ENCODE data around the gene NKX2-2.
"Not testable (repeated sequence)": the region's sequence is repeated elsewhere in the genome, so short reads cannot be mapped to it uniquely, and the experiment has no call there.

NKX2-2 gene

DNA sequence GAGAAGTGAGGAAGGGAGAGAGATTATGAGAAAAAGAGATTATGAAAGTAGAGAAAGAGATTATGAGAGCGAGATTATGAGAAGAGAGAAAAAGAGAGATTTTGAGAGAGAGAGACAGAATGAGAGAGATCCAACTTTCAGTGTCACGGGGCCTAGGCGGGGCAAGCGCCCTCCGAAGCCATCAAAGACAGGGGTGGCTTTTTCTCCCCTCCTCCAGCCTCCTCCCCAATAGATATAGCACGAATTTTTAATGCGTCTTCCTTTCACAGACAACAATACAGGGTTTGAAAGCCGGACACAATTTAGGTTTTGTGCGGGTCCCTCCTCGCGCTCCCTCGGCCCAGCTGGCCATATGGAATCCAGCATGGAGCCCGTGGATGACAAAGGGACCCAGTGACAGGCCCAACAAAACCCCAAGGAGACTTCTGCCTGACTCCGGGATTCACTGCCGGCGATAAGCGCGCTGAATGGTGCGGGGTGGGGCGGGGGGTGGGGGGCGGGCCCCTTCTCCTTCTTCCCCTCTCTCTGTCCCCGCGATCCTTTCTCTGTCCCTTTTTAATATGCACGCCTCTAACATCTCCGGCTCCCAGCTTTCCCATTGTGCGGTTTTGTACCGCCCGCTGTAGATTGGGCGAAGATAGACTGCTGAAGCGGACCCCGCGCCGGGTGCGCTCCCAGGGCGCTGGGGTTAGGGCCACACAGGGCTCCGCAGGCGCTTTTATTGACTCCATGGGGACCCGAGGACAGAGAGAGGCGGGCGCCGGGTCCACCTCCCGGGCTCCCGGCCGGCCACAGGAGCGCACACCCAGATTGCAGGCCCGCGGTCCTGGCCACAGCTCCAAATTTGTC lies 5.4 kb downstream of the NKX2-2 start:
- no peak for DNase-seq (ENCODE audit: low spot score)

DNA sequence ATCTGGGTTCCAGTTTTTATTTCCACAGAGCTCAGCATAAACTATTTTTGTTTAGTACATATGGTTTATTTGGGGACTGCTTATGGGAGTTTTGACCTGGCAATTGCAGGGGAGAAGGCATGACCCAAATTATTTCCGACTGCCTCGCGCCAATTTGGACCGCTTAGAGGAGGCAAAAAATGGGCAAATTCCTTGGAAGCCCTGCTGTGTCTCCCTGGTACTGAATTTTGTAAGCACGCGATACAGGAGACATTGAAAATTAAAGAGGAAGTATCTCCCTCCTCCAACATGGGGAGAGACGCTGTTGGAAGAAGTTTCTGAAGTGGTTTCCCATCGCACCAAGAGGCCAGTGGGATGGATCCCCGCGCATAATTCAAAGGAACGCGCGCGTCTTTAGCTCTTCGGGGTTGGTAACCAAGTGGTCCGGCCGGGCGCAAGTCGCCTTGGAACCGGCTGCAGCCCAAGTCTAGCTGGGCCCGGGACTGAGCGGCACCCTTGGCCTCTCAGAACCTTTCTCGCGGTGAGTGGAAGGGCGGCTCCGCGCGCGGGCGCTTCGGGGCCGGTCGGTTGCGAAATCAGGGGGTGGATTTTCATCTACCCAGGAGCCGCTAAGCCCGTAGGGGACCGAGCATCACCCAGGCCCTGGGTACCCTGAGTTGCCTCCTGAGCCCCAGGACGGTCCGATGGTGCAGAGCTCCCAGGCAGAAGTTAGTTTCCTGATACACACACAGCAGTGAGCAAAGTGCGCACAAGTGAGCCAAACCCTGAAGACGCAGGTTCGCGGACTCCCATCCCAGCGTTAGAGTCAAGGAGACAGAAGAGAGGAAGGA lies 6.2 kb downstream of the NKX2-2 start:
- no peak for DNase-seq (ENCODE audit: low spot score)

DNA sequence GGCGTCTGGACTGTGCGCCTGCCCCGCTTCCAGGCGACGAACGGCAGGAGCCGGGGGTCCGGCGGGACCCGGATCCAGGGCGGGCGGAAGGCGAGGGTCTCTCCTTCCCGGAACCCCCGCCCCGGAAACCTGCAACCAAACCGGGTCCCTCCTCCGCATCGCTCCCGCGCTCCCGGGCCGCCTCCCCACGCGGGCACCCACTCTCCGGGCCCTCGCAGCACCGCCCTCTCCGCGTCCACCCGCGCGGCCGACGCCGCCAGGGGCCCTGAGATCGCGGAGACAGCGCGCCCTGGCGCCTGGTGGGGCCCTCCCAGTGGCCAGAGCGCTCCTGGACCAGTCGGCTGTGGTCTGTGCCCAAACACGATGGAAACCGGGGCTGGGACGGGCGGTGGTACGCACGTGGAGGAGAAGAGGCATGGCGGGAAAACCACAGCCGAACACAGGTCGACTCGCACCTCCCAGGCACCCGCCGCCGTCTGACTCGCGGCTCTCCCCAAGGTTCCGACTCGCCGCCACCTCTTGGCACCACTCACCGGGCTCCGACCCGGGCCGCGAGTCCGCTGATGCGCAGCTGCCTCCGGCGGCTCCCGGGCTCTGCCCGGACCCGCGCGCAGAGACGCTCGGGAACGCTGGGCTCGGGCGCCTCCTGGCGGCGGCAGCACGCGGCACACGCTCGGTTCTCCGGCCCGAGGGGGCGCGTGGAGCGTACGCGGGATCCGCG lies 7.9 kb downstream of the NKX2-2 start:
- peak; percentile 72 for DNase-seq (ENCODE audit: low spot score)

DNA sequence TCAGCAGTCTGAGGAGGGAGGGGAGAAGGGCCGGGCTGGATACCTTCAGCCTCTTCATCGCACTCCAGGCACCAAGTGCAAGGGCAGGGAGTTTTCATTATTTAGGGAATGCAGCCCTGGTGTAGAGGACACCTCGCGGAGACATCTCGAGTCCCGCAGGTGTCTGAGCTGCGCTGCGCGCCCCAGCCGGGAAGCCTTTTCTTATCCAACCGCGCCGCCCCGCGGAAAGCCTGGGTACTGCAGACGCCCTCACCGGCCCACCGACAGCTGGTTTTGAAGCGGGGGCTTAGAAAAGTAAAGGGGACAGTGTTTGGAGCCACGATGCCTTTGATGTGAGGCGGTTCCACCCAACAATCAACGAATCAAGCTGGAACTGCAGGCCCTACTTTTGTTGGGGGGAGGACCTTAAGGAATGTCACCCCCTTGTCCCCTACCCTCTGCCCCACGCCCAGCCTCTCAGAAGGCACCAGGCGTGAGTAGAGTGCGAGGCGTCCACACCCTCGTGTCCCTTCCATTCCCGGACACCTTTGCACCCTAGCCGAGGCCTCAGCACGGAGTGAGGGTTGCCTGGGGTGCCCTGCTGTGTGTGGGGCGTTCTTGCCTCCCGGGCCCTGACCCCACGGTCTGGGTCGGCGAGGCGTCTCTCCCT lies 8.6 kb downstream of the NKX2-2 start:
- peak; percentile 54 for DNase-seq (ENCODE audit: low spot score)

DNA sequence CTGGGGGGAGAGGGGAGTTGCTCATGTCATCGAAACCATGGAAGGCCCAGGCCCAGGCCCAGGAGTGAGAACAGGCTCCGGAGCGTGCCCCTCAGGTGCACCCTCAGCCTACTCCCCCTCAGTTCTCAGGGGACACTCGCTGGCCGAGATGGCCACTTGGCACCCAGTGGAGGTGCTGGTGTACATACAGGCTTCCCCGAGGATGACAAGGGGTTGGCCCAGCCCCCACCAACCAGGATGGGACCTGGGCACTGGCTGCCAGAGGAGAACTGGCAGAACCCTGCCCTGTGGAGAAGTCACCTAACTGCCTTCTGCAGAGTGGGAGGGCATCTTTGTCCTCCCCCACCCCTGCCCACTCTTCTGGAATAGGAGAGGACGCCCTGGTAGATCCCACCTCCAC lies 9.5 kb downstream of the NKX2-2 start:
- no peak for DNase-seq (ENCODE audit: low spot score)

DNA sequence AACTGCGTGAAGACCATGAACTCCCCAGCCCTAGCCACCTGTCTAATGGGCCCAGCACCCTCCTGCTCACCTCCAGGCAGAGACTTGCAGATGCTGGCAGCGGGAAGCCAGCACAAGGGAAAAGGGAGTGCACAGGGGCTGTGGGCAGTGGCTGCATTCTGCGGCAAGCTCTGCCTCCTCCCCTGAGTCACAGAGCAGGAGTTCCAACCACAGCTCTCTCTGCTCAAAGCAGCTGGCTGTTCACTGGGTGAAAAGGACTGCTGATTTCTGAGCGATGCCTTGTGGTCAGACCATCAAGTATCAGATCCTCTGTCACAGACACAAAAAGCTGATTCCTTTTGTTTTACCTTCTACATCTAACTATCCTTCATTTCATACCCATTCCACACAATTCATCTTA lies 10.5 kb downstream of the NKX2-2 start:
- DNase-seq (ENCODE audit: low spot score), result no peak

DNA sequence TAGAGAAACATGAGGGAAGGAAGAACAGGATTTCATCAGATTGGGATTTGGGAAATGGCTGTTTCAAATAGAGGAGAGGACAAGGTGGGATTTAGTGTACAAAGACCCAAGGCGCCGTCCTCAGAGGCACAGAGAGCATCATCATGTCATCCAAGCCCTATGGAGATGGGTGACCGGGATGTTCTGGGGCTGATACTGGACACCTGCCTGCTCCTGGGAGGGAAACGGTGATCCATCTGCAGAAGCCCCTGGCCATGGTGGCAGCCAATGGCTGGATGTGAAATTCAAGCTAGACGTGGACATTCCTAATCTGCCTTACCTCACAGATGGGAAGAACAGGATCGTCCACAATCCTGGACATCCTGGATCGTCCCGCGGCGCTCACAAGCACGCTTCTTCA lies 12.7 kb downstream of the NKX2-2 start:
- DNase-seq (ENCODE audit: low spot score), result no peak

DNA sequence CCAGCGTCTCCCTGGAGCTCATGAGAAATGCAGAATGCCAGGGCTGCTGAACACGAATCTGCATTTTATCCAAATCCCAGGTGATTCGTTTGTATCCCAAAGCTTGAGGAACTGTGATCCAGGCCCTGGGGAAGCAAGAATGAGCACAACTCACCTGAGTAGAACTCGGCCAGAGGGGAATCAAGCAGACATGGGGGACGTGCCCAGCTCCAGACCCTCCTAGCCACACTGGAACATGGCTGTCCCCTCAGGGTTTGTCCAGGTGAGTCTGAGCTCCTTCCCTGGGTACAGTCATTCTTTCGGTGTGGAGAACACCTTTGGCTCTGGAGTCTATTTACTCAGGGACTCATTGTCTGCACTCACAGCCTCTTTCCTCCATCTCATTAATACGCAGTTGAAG lies 13.3 kb downstream of the NKX2-2 start:
- DNase-seq (ENCODE audit: low spot score), result no peak

DNA sequence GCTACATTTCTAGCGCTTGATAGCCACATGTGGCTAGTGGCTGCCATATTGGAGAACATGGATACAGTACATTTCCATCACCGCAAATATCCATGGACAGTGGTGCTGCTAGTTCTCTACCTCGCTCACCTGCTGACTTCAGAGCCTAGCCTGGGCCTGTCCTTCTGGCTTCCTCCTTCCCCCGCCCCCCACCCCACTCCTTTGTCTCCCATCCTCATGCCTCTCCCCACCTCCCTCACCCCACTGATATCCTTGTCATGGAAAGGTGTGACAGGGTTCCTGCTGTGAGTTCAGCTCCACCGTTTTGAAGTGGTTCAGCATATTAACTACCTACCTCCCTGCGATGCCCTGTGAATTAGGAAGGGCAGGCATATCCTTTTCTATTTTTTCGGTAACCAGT lies 14.2 kb downstream of the NKX2-2 start:
- DNase-seq (ENCODE audit: low spot score), result no peak

DNA sequence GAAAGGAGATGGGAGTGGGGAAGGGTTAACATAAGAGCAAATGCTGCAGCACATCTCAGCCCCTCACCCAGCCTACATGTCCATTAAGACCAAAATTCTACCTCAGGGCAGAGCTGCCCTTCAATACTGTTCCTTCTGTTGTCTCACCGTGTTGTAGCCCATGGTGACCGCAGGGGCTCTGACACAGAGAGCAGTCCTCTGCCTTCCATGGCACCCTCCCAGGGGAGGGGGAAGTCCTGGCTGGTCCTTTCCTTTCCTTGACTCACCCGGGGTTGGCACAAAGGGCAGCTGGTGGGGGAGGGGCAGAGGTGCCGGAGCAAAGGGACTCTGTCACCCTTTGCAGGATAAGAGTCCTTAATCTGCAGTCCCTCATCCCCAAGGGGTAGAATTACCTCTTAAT lies 15.2 kb downstream of the NKX2-2 start:
- DNase-seq (ENCODE audit: low spot score), result no peak

DNA sequence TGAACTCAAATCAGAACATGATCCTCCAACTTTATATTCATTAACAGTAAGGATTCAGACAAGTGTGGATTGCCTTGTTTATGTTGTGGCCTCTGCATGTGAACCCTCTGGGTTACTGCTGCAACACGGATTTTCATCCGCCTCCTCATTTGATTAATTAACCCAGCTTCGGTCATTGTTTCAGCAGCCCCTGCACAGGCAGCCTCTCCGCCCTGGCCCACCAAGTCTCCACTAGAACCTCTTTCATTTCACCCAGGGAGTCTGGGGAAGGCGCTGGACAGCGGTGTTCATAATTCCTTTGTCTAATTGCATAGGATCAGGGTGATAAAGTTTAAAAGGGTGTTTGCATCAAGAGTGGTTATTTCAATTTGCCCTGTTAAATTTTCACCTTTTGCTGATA lies 15.7 kb downstream of the NKX2-2 start:
- no peak for DNase-seq (ENCODE audit: low spot score)

DNA sequence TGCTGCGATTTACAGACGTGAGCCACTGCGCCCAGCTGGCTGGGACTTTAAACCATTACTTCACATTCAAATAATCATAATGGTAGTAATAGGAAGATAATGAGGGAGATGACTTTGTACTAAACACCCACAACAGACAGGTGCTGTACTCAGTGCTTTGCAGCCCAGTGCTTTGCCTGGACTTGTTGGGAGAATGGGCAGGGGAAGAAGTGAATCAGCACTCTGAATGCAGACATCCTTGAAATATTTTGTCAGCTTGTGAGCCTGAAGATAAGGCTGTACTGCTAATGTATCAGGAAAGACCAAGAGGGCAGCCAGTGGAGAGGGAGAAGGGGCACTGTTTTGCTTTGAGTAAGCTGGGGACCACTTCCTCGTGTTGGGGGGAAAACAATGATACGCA lies 17.4 kb downstream of the NKX2-2 start:
- DNase-seq (ENCODE audit: low spot score), result no peak

DNA sequence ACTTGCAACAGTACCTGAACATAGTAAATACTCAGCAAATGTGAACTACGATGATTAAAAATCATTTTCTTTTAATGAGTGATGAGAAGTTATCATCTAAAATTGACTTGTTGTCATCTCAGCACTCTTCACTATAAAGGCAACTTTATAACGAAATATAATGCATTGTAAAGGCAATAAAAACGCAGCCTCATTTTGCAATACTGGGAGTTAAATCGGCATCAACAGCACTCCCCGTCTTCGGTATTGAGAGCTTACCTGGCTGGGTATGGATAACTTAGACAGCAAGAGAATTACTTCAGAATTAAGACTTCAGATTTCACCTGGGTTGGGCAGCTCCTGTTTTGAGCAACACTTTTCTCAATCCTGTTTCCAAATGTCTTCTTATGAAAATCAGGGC lies 20.8 kb downstream of the NKX2-2 start:
- DNase-seq (ENCODE audit: low spot score), result no peak

DNA sequence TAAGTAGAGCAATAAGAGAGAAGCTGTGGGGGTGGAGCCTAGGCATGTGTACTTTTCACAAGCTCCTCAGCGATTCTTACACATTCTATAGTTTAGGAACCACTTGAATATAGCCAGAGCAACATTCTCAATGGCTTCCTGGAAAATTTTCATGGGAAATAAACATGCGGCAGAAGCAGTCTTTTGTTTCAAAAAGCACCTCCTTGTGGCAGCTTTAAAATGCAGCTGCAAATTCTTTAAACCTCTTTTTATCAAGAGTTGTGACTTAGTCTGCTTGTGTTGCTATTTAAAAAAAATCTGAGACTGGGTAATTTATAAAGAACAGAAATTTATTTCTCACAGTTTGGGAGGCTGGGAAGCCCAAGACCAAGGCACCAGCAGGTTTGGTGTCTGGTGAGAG lies 23.8 kb downstream of the NKX2-2 start:
- no peak for DNase-seq (ENCODE audit: low spot score)

DNA sequence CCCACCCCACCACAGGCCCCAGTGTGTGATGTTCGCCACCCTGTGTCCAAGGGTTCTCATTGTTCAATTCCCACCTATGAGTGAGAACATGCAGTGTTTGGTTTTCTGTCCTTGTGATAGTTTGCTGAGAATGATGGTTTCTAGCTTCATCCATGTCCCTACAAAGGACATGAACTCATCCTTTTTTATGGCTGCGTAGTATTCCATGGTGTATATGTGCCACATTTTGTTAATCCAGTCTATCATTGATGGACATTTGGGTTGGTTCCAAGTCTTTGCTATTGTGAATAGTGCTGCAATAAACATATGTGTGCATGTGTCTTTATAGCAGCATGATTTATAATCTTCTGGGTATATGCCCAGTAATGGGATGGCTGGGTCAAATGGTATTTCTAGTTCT lies 33.7 kb downstream of the NKX2-2 start:
- not testable (repeated sequence) for DNase-seq (ENCODE audit: low spot score)

DNA sequence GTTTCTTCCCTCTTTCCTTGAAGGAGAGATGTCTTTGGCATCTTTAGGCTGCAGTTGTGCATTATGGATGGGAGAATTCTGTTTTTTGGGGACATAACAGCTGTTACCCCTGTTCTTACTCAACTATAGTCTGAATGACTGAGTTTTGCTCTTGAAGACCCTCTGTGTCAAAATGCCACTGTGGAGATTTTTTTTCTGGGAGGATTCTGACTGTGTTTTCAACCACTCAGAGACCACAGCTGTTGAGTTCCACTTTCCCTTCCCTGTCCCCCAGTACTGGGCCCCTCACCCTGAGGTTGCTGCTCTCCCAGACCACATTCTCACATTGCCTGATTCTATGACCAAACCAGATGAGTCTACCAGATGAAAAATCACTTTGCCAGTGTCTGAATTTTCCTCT lies 48.1 kb downstream of the NKX2-2 start:
- DNase-seq (ENCODE audit: low spot score), result no peak

DNA sequence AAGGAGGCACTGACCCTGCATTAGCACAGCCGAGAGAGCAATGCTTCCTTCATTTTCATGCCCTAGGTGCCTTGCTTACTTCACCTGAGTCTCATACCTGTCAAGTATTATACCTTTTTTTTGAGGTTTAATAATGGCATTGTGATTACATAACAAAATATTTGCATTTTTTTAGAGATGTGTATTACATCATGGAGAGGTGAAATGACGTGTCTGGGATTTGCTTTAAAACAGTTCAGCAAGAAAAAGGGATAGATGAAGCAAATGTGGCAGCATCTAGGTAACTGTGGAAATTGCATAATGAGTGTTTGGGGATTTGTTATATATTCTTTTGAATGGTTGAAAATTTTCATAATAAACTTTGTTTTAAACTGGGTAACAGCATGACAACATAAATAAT lies 48.9 kb downstream of the NKX2-2 start:
- no peak for DNase-seq (ENCODE audit: low spot score)
